ENCODE results near the gene XKR7.

XKR7 gene

GRCh38 chr20:31984981-31985471 is 17.1 kb downstream of the XKR7 start:
- no peak for DNase-seq

DNA sequence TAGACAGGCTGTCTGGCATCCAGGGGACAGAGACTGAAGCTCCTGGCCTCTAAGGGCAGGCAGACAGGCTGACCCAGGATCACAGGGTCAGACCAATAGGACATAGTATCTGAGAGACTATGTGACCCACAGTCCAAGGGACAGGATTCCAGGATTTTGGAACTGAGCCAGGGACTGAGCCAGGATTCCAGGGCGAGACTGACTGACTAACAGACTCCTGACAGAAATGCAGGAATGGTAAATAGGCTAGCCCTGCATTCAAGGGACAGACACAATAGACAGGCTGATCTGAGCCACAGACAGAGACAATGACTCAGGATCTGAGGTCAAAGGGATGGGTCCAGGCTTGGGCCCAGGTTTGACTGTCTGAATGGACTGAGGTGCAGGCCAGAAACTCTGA is 19.8 kb downstream of the XKR7 start:
- no peak for DNase-seq

GRCh38 chr20:31988430-31989015 is 20.6 kb downstream of the XKR7 start:
- no peak for DNase-seq

- no peak for DNase-seq
Observed at GRCh38 chr20:31989030-31989645, 21.2 kb downstream of the XKR7 start.

DNA sequence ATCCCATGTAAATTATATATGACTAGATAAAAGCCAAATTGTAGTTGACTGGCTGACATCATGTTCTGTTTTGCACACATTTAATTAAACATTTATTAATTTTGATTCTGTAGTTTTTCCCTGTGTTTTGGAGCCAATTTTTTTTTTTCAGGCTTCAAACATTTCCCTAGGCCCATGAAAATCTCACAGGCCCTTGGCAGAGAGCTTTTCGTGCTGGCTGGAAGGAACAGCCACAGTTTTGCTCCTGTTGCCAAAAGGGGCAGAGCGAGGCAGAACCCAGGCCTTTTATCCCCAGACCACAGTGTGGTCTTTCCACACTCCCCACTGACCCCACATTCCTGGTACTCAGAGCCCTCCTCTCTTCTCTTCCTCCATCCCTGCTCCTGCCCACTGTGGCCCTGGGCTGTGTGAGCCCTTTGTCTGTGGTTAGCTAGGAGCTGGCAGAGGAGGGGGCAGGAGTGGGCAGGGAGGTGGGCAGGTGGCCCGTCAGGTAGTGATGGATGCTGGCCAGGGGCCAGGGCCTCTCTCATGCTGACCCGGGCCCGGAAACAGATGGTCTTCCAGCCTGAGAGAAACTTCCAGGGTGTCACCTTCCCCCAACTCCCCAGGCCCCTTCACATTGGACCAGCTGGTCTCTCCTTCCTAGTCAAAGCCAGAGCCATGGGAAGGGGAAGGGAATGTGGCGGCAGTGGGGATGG is 22.8 kb downstream of the XKR7 start:
- DNase-seq: no peak

DNA sequence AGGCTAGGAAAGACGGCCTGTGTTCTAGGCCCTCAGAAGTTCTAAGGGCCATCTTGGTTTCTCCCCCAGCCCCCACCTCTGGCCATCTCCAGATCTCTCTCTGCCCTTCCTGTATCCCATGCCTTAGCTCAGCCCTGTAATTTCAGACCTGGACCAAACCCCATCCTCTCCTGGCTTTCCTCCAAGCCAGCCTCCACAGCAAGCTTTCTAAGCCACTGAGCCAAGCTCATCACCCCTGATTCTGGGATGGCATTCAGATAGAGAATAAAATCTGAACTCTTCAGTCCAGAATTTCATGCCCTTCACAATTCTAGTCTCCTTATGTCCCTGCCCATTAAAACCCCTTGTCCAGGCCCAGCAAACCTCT is 23.4 kb downstream of the XKR7 start:
- DNase-seq: no peak

- DNase-seq: no peak
Observed at GRCh38 chr20:31992086-31992485, 24.1 kb downstream of the XKR7 start.

DNA sequence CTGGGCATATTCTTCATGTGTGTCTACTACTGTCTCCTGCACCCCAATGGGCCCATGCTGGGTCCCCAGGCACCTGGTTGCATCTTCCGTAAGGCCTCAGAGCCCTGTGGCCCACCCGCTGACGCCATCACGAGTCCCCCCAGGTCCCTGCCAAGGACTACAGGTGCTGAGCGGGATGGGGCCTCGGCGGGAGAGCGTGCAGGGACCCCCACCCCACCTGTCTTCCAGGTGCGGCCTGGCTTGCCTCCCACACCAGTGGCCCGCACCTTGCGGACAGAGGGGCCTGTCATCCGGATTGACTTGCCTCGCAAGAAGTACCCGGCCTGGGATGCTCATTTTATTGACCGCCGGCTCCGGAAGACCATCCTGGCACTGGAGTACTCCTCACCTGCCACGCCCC is 29.0 kb downstream of the XKR7 start:
- no peak for DNase-seq

- no peak for DNase-seq
Observed at GRCh38 chr20:31998246-31998645, 30.3 kb downstream of the XKR7 start.

GRCh38 chr20:32003325-32003724 is 35.4 kb downstream of the XKR7 start:
- DNase-seq: no peak

GRCh38 chr20:32004963-32005362 is 37.0 kb downstream of the XKR7 start:
- peak; percentile 13 to 27 for DNase-seq

GRCh38 chr20:32006053-32006452 is 38.1 kb downstream of the XKR7 start:
- DNase-seq: no peak

GRCh38 chr20:32006841-32007786 is 39.2 kb downstream of the XKR7 start:
- no peak for DNase-seq

DNA sequence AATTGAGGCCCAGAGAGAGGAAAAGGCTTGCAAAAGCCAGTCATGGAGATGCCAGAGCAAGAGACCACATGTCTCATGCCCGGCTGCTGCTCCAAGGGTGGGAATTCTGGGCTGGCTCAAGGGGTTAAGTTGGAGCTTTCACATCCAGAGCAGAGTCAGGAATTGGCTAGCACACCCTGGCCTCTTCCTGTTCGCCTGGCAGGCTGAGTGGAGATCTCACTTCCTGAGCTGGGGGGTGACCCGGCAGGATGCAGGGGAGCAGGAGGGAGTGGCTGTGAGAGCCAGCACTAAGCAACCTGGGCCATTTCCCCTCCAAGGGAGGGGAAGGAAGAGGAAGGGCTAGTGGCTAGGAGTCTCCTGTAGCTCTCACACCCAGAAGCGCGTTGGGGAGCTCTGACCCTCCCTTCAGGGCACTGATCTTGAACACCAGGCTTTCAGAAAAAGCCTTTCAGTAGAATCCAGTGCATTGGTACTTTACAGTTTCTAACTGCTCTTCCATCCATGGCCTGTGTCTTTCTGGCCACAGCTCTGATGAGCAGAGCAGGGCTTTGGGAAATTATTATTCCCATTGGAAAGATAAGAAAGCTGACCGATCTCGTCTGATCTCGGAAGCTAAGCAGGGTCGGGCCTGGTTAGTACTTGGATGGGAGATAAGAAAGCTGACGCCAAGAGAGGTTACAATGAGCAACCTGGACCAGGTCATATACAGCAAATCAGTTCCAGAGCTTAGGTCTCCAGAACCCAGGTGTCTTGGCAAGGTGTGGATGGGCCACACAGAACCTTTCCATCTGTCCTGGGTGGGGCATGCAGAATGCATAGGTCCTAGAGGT is 40.1 kb downstream of the XKR7 start:
- peak; percentile 29 to 45 for DNase-seq

- no peak for DNase-seq
Observed at GRCh38 chr20:32009564-32009963, 41.6 kb downstream of the XKR7 start.

GRCh38 chr20:32010101-32010500 is 42.1 kb downstream of the XKR7 start, which contains the start of gene CCM2L:
Gene CCM2L, plus strand, starts transcription at chr20:32010438. Its CDS starts 17 bp downstream, at chr20:32010455.
- DNase-seq: no peak

DNA sequence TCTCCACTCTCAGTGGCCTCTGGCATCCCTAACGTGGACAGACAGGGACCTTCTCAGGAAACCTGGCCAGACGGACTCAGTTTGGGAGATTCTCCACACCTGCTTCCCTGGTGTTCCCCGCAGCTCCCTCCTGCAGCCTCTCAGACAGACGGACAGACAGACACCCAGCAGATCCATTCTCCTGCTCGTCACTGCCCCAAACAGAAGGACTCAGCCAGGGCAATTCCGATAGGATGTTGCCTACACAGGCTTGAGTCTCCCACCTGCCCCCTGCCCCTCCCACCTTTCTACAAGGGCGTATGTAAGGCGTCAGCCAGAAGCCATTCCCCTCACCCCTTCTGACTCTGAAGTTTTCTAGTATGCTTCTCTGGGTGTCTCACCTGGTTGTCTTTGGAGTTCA is 42.7 kb downstream of the XKR7 start:
- no peak for DNase-seq

- DNase-seq: no peak
Observed at GRCh38 chr20:32012159-32012688, 44.3 kb downstream of the XKR7 start.

- no peak for DNase-seq
Observed at GRCh38 chr20:32013326-32013725, 45.4 kb downstream of the XKR7 start.

DNA sequence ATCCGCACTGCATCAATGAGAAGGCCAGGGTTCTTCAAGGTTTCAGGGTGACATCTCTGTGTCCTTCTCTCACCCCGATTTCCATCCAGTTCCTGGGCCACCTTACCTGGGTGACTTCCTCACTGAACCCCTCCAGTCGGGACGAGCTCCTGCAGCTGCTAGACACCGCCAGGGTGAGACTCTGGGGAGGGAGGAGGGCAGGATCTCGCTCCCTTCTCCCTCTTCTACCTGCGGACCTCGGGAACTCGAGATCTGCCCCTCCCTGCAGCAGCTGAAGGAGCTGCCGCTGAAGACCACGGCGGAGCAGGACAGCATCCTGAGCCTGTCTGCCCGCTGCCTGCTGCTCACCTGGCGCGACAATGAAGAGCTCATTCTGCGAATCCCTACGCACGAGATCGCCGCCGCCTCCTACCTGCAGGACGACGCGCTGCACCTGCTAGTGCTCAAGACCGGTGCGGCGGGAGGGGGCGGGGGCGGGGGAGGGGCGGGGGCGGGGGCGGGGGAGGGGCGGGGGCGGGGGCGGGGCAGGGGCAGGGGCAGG is 49.8 kb downstream of the XKR7 start:
- DNase-seq: no peak

All from Kasumi-1 (cell line).